ENCODE results near the gene PGM3.

DNA sequence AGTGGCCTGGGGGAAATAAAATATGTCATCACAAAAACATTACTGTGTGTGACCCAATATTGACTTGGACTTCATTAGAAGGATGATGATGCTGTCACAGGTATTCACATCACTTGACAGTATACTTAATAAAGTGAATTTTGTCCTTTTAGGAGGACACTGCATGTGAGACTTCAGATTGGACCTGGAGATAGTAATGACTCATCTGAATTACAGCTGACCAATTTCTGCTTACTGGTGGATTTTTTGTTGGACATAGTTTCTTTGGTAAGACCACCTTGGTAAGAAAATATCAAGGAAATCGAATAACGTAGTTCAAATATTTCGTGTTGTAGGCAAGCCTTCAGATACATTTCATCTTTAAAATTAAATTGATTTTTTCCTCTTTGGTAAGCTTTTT, 68.5 kb downstream of the PGM3 start:
- TF ChIP-seq MXI1 (IDR thresholded peaks at IDR 0.05; ENCODE audit: low read depth, low read length): no peak
- TF ChIP-seq EZH2phosphoT487 (IDR thresholded peaks at IDR 0.05; ENCODE audit: borderline replicate concordance, low read depth): no peak
- no peak for TF ChIP-seq TAF1 (IDR thresholded peaks at IDR 0.05; ENCODE audit: borderline replicate concordance, low read depth, low read length)
- no peak for TF ChIP-seq POLR2AphosphoS5 (IDR thresholded peaks at IDR 0.05; ENCODE audit: low read depth, low read length)
- TF ChIP-seq EP300 (IDR thresholded peaks at IDR 0.05; ENCODE audit: borderline replicate concordance in 1 of 2, low read depth in 1 of 2, low read length in 1 of 2): no peak
- no peak for TF ChIP-seq CTCF (IDR thresholded peaks at IDR 0.05)
- no peak for TF ChIP-seq SMC3 (IDR thresholded peaks at IDR 0.05; ENCODE audit: low read depth, low read length)
- TF ChIP-seq MAX (IDR thresholded peaks at IDR 0.05; ENCODE audit: low read depth): no peak
- TF ChIP-seq, protein P1, sequence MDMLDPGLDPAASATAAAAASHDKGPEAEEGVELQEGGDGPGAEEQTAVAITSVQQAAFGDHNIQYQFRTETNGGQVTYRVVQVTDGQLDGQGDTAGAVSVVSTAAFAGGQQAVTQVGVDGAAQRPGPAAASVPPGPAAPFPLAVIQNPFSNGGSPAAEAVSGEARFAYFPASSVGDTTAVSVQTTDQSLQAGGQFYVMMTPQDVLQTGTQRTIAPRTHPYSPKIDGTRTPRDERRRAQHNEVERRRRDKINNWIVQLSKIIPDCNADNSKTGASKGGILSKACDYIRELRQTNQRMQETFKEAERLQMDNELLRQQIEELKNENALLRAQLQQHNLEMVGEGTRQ (IDR thresholded peaks at IDR 0.05; ENCODE audit: borderline replicate concordance, low read depth, low read length): no peak
- no peak for TF ChIP-seq RFX5 (IDR thresholded peaks at IDR 0.05; ENCODE audit: low read length)
- no peak for TF ChIP-seq SIN3A (IDR thresholded peaks at IDR 0.05; ENCODE audit: borderline replicate concordance, low read depth, low read length)
